Activated CD8-positive, alpha-beta T cell treated with anti-CD3 and anti-CD28 coated beads, Interleukin-2, amount 10 ng/mL, durations not matched to agents 7 days and 5 days (primary cell): ENCODE data around the gene PPP1R9A. TPM values are rescaled to one million over a fixed set of nuclear protein-coding genes. Genes with fewer than 3 reads are reported as not detected.

Experiments used
- ATAC-seq: fragments of 150-1000 bp; cut with Tn5 transposase; one replicate; pipeline ENCODE4 v1.10.0; 2021; ENCODE audit warnings: moderate library complexity
- CTCF ChIA-PET: fragments of 350-600 bp; sonication (Branson Sonifier 250); formaldehyde crosslinking; loops from one replicate; lab custom pipeline; 2021; ENCODE audit warnings: antibody characterized with exemption; lab: Charles Lee
- POLR2A ChIA-PET: fragments of 350-600 bp; sonication (Branson Sonifier 250); formaldehyde crosslinking; loops from one replicate; lab custom pipeline; 2021; ENCODE audit warnings: antibody characterized with exemption; lab: Charles Lee
- DNase-seq: peaks from one replicate; pipeline ENCODE4 v3.0.0-alpha.2; 2020
- H3K27ac Mint-ChIP-seq: one replicate; pipeline ENCODE4 v1.8.0; 2021; ENCODE audit warnings: mild to moderate bottlenecking, mixed read lengths
- H3K27me3 Mint-ChIP-seq: one replicate; pipeline ENCODE4 v1.8.0; 2021; ENCODE audit warnings: low read depth, mixed read lengths
- H3K36me3 Mint-ChIP-seq: one replicate; pipeline ENCODE4 v1.8.0; 2021; ENCODE audit warnings: low read depth, mixed read lengths
- H3K4me1 Mint-ChIP-seq: one replicate; pipeline ENCODE4 v1.8.0; 2021; ENCODE audit warnings: low read depth, mixed read lengths
- H3K4me3 Mint-ChIP-seq: one replicate; pipeline ENCODE4 v1.8.0; 2021; ENCODE audit warnings: mild to moderate bottlenecking, mixed read lengths
- H3K9me3 Mint-ChIP-seq: one replicate; pipeline ENCODE4 v1.8.0; 2022; ENCODE audit warnings: mixed read lengths; ENCODE audit not compliant: insufficient read depth
- total RNA-seq, 2 experiments: library from RNA; stranded (reverse); gene quantifications; one replicate each; pipeline ENCODE4 v1.2.3, GENCODE V29; 2021

The PPP1R9A gene
- total RNA-seq, 2 experiments from 2014 or later: not detected

DNA sequence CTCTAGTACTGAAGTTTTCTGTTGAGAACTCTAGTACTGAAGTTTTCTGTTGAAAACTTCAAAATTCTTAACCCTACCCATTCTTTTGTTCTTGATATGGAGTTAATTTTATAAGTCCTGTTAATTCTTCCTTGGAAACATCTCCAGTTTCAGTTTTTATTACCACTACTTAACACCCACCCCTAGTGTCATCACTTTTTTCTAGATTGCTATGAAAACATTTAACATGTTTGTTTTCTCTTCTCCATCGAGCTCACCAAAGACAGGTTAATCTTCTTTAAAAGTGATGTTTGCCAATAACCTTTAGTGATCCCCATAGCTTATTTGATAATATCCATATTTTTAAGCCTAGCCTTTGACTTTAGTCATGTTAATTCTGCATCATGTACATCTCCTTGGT is 147.9 kb downstream of the PPP1R9A start:
- no peaks in the 10 kb centered on the region for H3K9me3 Mint-ChIP-seq
- H3K27ac Mint-ChIP-seq: no peak overlapping the region
- ChIA-PET CTCF (no interaction called here), POLR2A (no interaction called here)
- no peaks in the 10 kb centered on the region for H3K27me3 Mint-ChIP-seq
- H3K4me3 Mint-ChIP-seq: no peak overlapping the region
- DNase-seq (no peak), ATAC-seq (no peak)
- H3K4me1 Mint-ChIP-seq: no peaks in the 10 kb centered on the region
- H3K36me3 Mint-ChIP-seq: no peaks in the 10 kb centered on the region

DNA sequence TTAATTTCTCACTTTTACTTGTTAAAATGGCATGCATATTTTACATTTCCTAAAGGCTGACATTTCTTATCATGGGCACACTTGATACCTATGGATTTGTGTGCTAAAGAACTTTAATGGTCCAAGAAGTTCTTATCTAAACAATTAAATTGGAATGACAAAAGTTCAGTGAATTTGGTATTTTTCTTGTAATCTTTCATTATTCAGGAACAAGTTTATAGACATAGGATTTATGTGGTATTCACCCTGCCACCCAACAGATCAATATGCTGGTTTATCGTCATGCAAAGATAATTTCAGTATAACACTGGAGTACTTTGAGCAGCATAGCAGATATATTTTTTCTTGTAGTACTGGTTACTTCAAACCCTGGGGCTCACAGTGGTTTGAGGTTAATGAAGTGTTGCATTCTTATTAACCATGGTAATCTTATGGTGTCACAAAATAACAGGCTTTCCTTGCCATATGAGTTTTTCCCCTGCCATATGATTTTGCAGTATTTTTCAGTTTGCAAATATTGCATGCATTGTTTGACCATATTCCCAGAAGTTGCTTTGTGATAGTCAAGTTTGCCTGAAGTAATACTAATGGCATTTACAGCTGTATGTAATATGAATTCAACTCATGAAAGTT is 148.8 kb downstream of the PPP1R9A start:
- H3K9me3 Mint-ChIP-seq: no peaks in the 10 kb centered on the region
- no peaks in the 10 kb centered on the region for H3K4me1 Mint-ChIP-seq
- no peaks in the 10 kb centered on the region for H3K36me3 Mint-ChIP-seq
- ATAC-seq (no peak), DNase-seq (no peak)
- H3K4me3 Mint-ChIP-seq: no peak overlapping the region
- CTCF ChIA-PET: no interaction called here
- POLR2A ChIA-PET: no interaction called here
- H3K27me3 Mint-ChIP-seq: no peaks in the 10 kb centered on the region
- H3K27ac Mint-ChIP-seq: no peak overlapping the region

DNA sequence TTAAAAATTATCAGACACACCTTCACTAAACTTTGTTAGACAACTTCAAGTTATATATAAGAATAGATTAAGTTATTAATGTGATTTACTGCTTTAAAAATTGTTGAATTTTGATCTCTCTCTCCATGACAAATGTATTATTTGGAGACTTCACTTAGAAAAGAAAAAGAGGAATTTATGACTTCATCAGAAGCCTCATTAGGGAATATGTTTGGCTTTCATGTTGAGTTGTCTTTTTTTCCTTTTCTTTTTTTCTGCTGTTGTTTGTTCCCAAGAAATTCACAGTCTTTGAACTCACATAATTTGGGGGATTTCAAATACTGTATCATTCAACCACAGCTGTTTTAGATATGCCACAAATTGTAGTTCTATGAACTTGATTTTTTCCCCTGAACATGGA is 149.5 kb downstream of the PPP1R9A start:
- Mint-ChIP-seq H3K9me3 (no peaks in the 10 kb centered on the region), H3K4me1 (no peaks in the 10 kb centered on the region), H3K27ac (no peak overlapping the region), H3K36me3 (no peaks in the 10 kb centered on the region), H3K4me3 (no peak overlapping the region), H3K27me3 (no peaks in the 10 kb centered on the region)
- ATAC-seq (no peak), DNase-seq (no peak)
- CTCF ChIA-PET: no interaction called here
- POLR2A ChIA-PET: no interaction called here

DNA sequence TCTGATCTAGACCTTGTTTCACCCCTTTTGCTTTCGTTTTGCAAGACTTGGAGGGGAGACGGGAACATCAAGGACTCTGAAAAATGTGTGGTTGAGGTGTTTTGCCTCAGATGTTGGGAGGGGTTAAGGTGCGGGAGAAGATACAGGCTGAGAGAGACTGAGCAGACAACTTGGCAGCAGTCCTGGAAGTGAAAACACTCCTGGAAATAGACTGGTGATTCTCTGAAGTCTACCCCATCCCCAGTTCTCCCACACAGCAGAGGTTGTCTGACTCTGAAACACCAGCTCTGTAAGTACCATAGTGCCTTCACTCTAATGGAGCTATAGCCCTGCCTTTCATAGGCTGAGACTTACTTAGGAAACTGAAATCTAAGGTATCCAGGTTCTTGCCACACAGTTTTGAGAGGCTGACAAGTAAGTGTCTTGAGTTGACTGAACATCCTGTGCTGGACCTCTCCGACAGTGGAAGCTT is 152.5 kb downstream of the PPP1R9A start:
- ATAC-seq (no peak), DNase-seq (no peak)
- no peaks in the 10 kb centered on the region for H3K9me3 Mint-ChIP-seq
- no peaks in the 10 kb centered on the region for H3K4me1 Mint-ChIP-seq
- no peak overlapping the region for H3K27ac Mint-ChIP-seq
- no peak overlapping the region for H3K4me3 Mint-ChIP-seq
- no peaks in the 10 kb centered on the region for H3K36me3 Mint-ChIP-seq
- ChIA-PET CTCF (no interaction called here), POLR2A (no interaction called here)
- H3K27me3 Mint-ChIP-seq: no peaks in the 10 kb centered on the region

DNA sequence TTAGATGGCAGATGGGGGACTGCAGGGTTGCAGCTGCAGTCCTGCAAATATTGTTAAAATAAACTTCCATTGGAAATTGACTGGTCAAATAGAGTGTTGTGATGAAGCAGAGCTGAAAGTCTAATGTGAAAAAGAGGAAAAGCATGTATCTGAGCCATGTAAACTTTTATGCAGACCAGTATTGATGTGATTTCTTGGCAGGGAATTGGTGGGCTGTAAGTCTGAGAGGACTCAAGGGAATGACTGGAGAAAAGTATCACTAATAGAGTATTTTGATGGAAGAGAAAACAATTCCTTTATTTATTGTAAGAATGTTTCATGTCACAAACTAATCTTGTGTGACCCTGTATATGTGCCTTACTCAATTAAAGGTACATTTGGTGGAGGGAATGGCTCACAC is 155.5 kb downstream of the PPP1R9A start:
- ATAC-seq (no peak), DNase-seq (no peak)
- Mint-ChIP-seq H3K9me3 (no peaks in the 10 kb centered on the region), H3K27me3 (no peaks in the 10 kb centered on the region), H3K4me3 (no peak overlapping the region), H3K27ac (no peak overlapping the region), H3K36me3 (no peaks in the 10 kb centered on the region), H3K4me1 (no peaks in the 10 kb centered on the region)
- ChIA-PET CTCF (no interaction called here), POLR2A (no interaction called here)

DNA sequence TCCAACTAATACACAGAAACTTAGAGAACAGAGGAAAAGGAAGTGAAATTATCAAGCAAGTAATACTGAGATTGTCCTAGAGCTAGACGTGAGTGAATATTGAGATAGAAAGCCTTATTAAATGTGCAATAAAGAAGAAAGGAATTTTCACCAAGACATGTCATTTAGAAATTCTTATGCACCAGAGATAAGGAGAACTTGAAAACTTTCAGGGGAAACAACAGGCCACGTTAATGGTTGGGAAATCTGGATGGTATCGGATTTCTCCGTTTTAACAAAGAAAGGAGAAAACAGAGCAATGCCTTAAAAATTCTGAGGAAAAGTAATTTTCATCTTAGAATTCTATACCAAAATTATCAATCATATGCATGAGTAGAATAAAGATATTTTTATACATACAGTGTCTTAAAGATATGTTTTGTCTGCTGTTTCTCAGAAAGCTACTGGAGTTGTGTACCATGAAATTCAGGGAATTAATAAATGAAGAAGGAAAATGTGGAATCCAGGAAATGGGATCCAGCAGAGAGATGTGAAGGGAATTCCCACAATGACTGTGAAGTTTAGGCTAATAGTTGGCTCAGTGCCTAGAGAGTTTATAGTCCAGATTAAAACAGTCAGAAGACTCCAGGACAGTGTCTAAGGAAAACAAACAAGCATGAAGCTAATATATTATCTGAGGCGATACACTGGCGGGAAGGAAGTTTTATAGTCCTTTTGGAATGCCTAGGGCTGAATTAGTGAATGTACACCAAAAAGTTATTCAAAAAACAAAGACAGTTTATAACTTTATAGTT is 159.5 kb downstream of the PPP1R9A start:
- Mint-ChIP-seq H3K4me1 (no peaks in the 10 kb centered on the region), H3K27ac (no peak overlapping the region), H3K9me3 (no peaks in the 10 kb centered on the region), H3K4me3 (no peak overlapping the region), H3K27me3 (no peaks in the 10 kb centered on the region), H3K36me3 (no peaks in the 10 kb centered on the region)
- POLR2A ChIA-PET: no interaction called here
- CTCF ChIA-PET: no interaction called here
- no peak for ATAC-seq
- DNase-seq: no peak

DNA sequence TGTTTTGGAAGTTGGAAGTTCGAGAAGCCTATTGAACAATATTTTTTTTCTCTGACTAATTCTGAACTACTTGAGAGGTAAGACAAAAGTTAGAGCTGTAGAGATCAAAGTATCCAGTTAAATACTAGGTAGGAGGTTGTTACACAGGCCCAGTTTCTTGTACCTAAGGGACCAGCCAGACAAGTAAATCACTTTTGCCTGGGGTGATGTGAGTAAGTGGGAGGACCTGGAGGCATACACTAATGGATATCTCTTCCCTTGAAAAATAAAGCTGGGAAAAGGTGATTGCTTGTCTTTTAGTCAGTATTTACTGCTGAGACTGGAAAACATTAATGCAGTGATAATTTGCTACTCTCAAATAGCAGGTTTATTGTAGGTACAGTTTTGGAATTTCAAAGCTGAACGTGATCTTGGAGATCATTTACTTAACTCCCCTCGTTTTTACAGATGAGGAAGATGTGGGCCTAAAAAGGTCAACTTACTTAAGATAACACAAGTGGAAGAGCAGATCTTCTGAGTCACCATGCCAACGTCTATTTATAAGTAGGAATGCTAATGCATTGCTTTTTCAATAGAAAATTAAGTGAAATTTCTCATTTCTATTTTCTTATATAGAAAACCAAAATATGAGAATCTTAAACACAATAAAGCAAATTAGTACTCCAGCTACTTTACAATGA is 181.3 kb downstream of the PPP1R9A start:
- no peak overlapping the region for H3K27ac Mint-ChIP-seq
- ATAC-seq: no peak
- H3K4me3 Mint-ChIP-seq: no peak overlapping the region
- ChIA-PET POLR2A (no interaction called here), CTCF (no interaction called here)
- no peaks in the 10 kb centered on the region for H3K36me3 Mint-ChIP-seq
- H3K27me3 Mint-ChIP-seq: no peaks in the 10 kb centered on the region
- H3K9me3 Mint-ChIP-seq: no peaks in the 10 kb centered on the region
- no peak for DNase-seq
- no peaks in the 10 kb centered on the region for H3K4me1 Mint-ChIP-seq

DNA sequence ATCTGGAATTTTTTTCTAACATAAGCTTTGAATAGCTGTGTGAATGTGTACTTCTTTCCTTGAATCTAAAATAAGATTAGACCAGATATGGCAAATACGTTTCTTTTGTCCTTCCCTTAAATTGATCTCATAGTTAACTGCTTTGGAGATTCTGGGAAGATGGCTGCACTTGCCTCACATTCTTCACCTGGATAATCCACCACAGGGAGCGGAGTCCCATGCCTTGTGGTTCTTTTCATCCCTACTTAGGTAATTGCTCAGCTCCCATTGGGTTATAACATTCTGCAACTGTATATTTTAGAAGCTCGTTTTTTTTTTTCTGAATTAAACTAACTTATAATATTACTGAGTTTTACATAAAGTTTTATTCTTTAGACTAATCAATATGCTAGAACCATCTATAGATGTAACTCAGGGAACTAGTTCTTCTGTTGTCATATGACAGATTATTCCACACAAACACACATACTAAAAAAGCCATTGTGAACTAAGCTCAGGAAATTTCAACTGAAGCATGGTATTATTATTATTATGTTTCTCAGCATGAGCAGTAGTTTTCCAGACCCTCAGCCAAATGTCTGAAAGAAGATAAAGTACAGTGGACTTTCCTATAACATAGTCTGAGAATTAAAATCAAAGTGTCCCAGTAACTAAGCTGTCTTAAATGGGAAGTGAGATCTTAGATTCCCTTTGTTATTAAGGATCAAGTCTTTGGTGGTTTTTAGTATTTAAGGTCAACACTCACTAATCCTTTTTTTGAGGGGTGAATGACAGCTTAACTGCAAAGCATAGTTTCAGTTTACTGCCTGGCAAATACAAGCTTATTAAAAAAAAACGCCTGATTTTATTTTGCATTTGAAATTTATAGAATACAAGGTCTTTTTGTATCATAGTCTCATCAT is 182.3 kb downstream of the PPP1R9A start:
- CTCF ChIA-PET: no interaction called here
- H3K27ac Mint-ChIP-seq: no peak overlapping the region
- no peaks in the 10 kb centered on the region for H3K9me3 Mint-ChIP-seq
- no peaks in the 10 kb centered on the region for H3K4me1 Mint-ChIP-seq
- no peaks in the 10 kb centered on the region for H3K36me3 Mint-ChIP-seq
- no peak overlapping the region for H3K4me3 Mint-ChIP-seq
- ATAC-seq (no peak), DNase-seq (no peak)
- POLR2A ChIA-PET: no interaction called here
- H3K27me3 Mint-ChIP-seq: no peaks in the 10 kb centered on the region

DNA sequence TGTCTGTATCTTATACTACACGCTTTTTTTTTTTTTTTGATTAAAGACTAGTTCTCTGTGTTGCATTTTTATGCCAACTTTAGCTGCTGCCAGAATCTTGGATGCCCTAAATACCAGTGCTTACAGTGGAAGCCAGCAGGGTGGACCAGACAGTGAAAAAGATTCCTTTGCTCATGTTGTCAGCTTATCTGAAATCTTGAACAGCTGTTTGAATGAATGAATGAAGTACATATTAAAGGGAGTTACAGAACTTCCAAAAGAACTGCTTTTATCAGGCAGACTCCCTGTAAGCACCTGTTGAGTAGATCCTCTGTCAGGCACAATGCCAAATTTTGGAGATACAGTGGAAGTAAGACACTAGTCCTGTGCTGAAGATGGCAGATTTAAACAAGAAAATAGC is 184.9 kb downstream of the PPP1R9A start:
- H3K36me3 Mint-ChIP-seq: no peaks in the 10 kb centered on the region
- ChIA-PET POLR2A (no interaction called here), CTCF (no interaction called here)
- ATAC-seq: no peak
- H3K4me1 Mint-ChIP-seq: no peaks in the 10 kb centered on the region
- no peaks in the 10 kb centered on the region for H3K9me3 Mint-ChIP-seq
- no peak for DNase-seq
- no peaks in the 10 kb centered on the region for H3K27me3 Mint-ChIP-seq
- no peak overlapping the region for H3K27ac Mint-ChIP-seq
- no peak overlapping the region for H3K4me3 Mint-ChIP-seq

DNA sequence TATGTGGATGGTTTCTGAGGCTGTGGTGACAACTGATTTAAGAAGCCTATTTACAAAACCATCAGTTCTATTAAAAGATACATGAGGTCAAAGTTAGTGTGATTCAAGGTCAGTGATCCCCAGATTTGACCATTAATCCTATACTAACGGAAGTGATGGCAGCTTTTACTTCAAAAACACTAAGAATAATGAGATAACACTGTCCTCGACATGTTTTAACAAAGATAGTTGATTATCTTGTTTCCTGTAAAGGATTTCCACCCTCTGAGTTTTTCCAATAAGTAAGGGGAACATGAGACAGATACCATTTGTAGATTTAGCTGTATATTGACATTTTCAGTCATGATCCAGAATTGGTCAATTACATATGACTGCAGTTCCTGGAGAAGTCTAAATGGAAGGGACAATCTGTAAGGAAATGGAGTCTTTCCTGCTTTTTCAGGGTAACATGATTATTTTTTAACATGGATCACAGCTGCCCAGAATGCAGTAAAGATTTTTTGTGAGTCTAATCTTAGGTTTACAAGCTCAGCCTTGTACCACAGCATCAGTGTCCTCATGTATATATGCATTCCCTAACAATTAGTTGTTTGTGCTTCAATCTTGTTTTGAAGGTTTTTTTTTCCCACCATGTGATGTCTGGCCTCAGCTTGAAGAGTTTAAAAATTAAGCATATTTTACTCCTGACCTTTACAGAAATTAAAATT is 188.0 kb downstream of the PPP1R9A start:
- ATAC-seq (no peak), DNase-seq (no peak)
- Mint-ChIP-seq H3K27ac (no peak overlapping the region), H3K4me3 (no peak overlapping the region), H3K4me1 (no peaks in the 10 kb centered on the region), H3K36me3 (no peaks in the 10 kb centered on the region), H3K9me3 (no peaks in the 10 kb centered on the region), H3K27me3 (no peaks in the 10 kb centered on the region)
- ChIA-PET CTCF (no interaction called here), POLR2A (no interaction called here)

DNA sequence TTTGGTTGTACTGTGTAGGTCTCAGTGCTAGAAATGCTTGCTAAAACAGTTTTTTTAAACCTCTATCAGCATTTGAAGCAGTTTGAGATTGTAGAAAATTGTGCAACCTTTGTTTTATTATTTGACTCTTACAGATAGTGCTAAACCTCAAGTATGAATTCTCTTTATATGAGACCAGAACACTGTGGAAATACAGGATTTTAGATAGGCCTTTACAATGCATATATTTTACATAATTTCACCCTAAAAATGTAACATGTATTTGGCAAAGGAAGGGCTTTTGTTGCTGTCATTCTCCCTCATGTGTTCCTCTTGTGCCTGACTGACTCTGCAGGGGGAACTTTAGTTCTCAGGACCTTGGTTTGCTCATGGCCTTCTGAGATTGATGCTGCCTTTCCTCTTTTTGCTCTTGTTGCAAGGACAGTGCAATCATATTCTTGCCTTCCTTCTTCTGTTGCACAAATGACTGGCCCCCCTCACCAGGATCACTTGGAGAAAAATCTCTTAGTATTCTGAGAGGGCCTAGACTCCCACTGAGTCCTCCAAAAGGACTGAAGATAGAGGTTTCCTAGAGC is 188.7 kb downstream of the PPP1R9A start:
- Mint-ChIP-seq H3K9me3 (no peaks in the 10 kb centered on the region), H3K36me3 (no peaks in the 10 kb centered on the region), H3K27ac (no peak overlapping the region), H3K4me1 (no peaks in the 10 kb centered on the region), H3K27me3 (no peaks in the 10 kb centered on the region), H3K4me3 (no peak overlapping the region)
- ATAC-seq (no peak), DNase-seq (no peak)
- ChIA-PET POLR2A (no interaction called here), CTCF (no interaction called here)
